ENCODE measurements around the gene LTBP3. TPM values are rescaled to one million over a fixed set of nuclear protein-coding genes. Genes with fewer than 3 reads are reported as not detected.
A peak's percentile ranks its signal among the peaks of the same experiment; 100 is the strongest.

LTBP3 gene
- total and polyA plus RNA-seq, 9 of the 15 experiments (the other 6 are each of a cell fraction or from before 2014, with no cell fraction given): 0.06 to 20.5 (median 4.8) TPM

DNA sequence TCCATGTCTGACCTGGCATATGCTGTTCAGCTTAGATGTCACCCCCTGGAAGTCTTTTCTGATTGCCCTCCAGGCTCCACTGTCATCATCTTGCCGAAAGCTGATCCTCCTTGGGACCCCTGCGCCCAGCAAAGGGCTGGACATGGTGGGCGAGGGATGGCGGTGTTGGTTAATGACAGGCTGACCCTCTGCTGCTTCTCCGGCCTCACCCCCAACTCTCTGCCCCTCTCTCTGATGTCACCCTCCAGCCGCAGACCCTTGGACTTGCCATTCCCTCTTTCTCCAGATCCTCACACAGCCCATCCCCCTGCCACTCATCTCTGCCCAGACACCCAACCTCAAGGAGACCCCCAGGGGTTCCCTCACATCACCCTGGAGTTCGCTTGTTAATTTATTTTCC, 20.0 kb upstream of the LTBP3 start:
- Histone ChIP-seq H3K79me2 (ENCODE audit: control insufficient read depth, insufficient read depth, low read length) (peaks cover 39% of the 10 kb centered on the region), H3K9me3 (replicated peaks; ENCODE audit: control insufficient read depth, insufficient read depth, low read depth, low read length) (no peaks in the 10 kb centered on the region), H3K27me3 (ENCODE audit: control insufficient read depth in 2 of 2, insufficient read depth in 2 of 2, low read length in 2 of 2) (no peaks in the 10 kb centered on the region; a peak in 1 of 5 replicates), H3K36me3 (ENCODE audit: control insufficient read depth, insufficient read depth, low read length) (peaks cover 56% of the 10 kb centered on the region; the same call in 2 of the 3 replicates), H3K9me1 (ENCODE audit: control insufficient read depth, insufficient read depth, low read length) (peaks cover 5% of the 10 kb centered on the region), H3K4me2 (ENCODE audit: insufficient read depth, low read length) (peak overlapping the region; percentile 90), H3K9ac (ENCODE audit: insufficient read depth in 1 of 2, low read depth in 2 of 2, low read length in 2 of 2) (peak overlapping the region; percentile 76 to 95; a peak in 3 of 4 replicates), H3K27ac (ENCODE audit: extremely low read depth, low read depth, low read length) (no peak overlapping the region; the same call in 2 of the 3 replicates), H3K4me3 (no peak overlapping the region), H3K4me1 (replicated peaks in 1 of 2; ENCODE audit: control insufficient read depth in 2 of 2, insufficient read depth in 2 of 2, low read length in 2 of 2) (peaks cover 43 to 86% of the 10 kb centered on the region in 2 experiments), H4K20me1 (replicated peaks; ENCODE audit: control insufficient read depth, insufficient read depth, low read length) (no peaks in the 10 kb centered on the region), H2AFZ (ENCODE audit: low read depth, low read length) (no peak overlapping the region)
- intact Hi-C loops (cut with micrococcal nuclease): no loop called here
- 69% methylated on average over 7 of the region's 7 CpGs for WGBS (ENCODE audit: insufficient coverage, low coverage, missing lambda C conversion rate)
- DNase-seq (ENCODE audit: extremely low read depth in 1 of 4, low spot score in 3 of 4) (no peak), FAIRE-seq (peak; percentile 26), ATAC-seq (no peak)
- ChIA-PET POLR2A (interaction anchor here (1.0 to 1.7 kb wide), 2 partner anchors 8 to 78 kb away, joined by 4 to 6 read pairs; no protein-coding TSS in a partner anchor), CTCF (ENCODE audit: low intra/inter-chr PET ratio) (no interaction called here)
- no TSS peak for BruUV-seq (replicated peaks)
- no peak for TF ChIP-seq ZNF584 (CRISPR knock-in tag; IDR thresholded peaks at IDR 0.05; ENCODE audit: low read depth)
- no peak for TF ChIP-seq POLR2G (IDR thresholded peaks at IDR 0.05; ENCODE audit: low read depth, low read length)
- TF ChIP-seq, protein P1, sequence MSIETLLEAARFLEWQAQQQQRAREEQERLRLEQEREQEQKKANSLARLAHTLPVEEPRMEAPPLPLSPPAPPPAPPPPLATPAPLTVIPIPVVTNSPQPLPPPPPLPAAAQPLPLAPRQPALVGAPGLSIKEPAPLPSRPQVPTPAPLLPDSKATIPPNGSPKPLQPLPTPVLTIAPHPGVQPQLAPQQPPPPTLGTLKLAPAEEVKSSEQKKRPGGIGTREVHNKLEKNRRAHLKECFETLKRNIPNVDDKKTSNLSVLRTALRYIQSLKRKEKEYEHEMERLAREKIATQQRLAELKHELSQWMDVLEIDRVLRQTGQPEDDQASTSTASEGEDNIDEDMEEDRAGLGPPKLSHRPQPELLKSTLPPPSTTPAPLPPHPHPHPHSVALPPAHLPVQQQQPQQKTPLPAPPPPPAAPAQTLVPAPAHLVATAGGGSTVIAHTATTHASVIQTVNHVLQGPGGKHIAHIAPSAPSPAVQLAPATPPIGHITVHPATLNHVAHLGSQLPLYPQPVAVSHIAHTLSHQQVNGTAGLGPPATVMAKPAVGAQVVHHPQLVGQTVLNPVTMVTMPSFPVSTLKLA (conservative IDR thresholded peaks at IDR 0.05): no peak
- TF ChIP-seq TAF1 (IDR thresholded peaks at IDR 0.05; ENCODE audit: control insufficient read depth, extremely low read depth, insufficient read depth, low read length, severe bottlenecking): no peak
- no peak for TF ChIP-seq ZNF75A (CRISPR knock-in tag; IDR thresholded peaks at IDR 0.05)
- in situ Hi-C loops (cut with MboI): no loop called here
